Esophagus muscularis mucosa (tissue), 4 donors: ENCODE measurements around the gene DIP2C. TPM values are rescaled to one million over a fixed set of nuclear protein-coding genes. Genes with fewer than 3 reads are reported as not detected.

Experiments
- DNase-seq: peaks from one replicate; pipeline ENCODE4 v3.0.0-alpha.2; 2017; ENCODE audit errors: extremely low spot score
- H3K27ac ChIP-seq, 4 donors: fragments of 200-600 bp; sonication (generic); replicated peaks in 1 of 4; 1 replicate in 3 of 4; 2 replicates in 1 of 4; pipeline ENCODE4 v1.5.1; 2016 to 2019; ENCODE audit warnings: mild to moderate bottlenecking in 1 of 4
- H3K27me3 ChIP-seq, 4 donors: fragments of 200-600 bp; sonication (generic); one replicate each; pipeline versions ENCODE4 v1.5.1 to v1.6.0; 2016 to 2019
- H3K36me3 ChIP-seq, 4 donors: fragments of 200-600 bp; sonication (generic); one replicate each; pipeline ENCODE4 v1.5.1; 2016 to 2019
- H3K4me1 ChIP-seq, 4 donors: fragments of 200-600 bp; sonication (generic); one replicate each; pipeline ENCODE4 v1.5.1; 2016 to 2019
- H3K4me3 ChIP-seq, 4 donors: fragments of 200-600 bp; sonication (generic); 1 replicate in 2 of 4; 2 replicates in 2 of 4; pipeline ENCODE4 v1.5.1; 2016 to 2019; ENCODE audit warnings: mild to moderate bottlenecking in 4 of 4, moderate library complexity in 1 of 4
- H3K9me3 ChIP-seq, 4 donors: fragments of 200-600 bp; sonication (generic); 1 replicate in 3 of 4; 2 replicates in 1 of 4; pipeline ENCODE4 v1.5.1; 2016 to 2019
- CTCF ChIP-seq, 3 experiments: fragments of 200-600 bp in 2 of 3; fragments of 450-650 bp in 1 of 3; sonication (generic) in 2 of 3; IDR thresholded peaks; one replicate each; pipeline ENCODE4 v1.5.1; 2017 to 2019; ENCODE audit warnings: antibody characterized with exemption in 3 of 3, mild to moderate bottlenecking in 2 of 3, moderate library complexity in 1 of 3
- EP300 ChIP-seq: sonication (generic); formaldehyde crosslinking; IDR thresholded peaks from one replicate; pipeline ENCODE4 v1.6.1; 2017; ENCODE audit warnings: antibody characterized with exemption
- POLR2A ChIP-seq: fragments of 450-650 bp; IDR thresholded peaks from one replicate; pipeline ENCODE4 v1.6.1; 2017; ENCODE audit warnings: antibody characterized with exemption, moderate library complexity, mild to moderate bottlenecking, low read depth
- POLR2AphosphoS5 ChIP-seq, 2 donors: sonication (generic); formaldehyde crosslinking; IDR thresholded peaks; one replicate each; pipeline ENCODE4 v1.6.1; 2017; ENCODE audit warnings: antibody characterized with exemption in 2 of 2
- WGBS: methylation state at CpG from one replicate; pipeline ENCODE4 v1.1.5; 2018; 5-methylcytosine and 5-hydroxymethylcytosine counted together
- intact Hi-C: fragments of 100-400 bp; cut with DNase I; formaldehyde crosslinking; loops from one replicate; pipeline ENCODE4 v1.15.1; 2023
- total RNA-seq, 4 donors: library from RNA; depleted of rRNA; stranded (reverse); fragments of >200 nt; gene quantifications; one replicate each; pipeline versions ENCODE4 v1.1.0 to v1.2.1, GENCODE V29; 2016

The DIP2C gene
- total RNA-seq, 4 donors from 2014 or later: 38.6 to 66.4 (median 55.7) TPM

GRCh38 chr10:729213-729612 lies 39.7 kb upstream of the DIP2C start:
- H3K27me3 ChIP-seq: peaks cover 0 to 8% (median 0%) of the 10 kb centered on the region in 4 donors
- H3K4me1 ChIP-seq: peaks cover 0 to 4% (median 0%) of the 10 kb centered on the region in 4 donors
- intact Hi-C loops: no loop called here
- H3K4me3 ChIP-seq: no peak overlapping the region
- no peaks in the 10 kb centered on the region for H3K36me3 ChIP-seq
- WGBS: 88% methylated on average over 8 of the region's 8 CpGs
- H3K9me3 ChIP-seq: no peaks in the 10 kb centered on the region
- no peak for DNase-seq
- TF ChIP-seq CTCF (IDR thresholded peaks at IDR 0.05) (no peak), EP300 (no peak), POLR2A (no peak), POLR2AphosphoS5 (IDR thresholded peaks at IDR 0.05) (no peak)
- no peak overlapping the region for H3K27ac ChIP-seq

- intact Hi-C loops: no loop called here
- peaks cover 0 to 8% (median 0%) of the 10 kb centered on the region in 4 donors for H3K27me3 ChIP-seq
- H3K36me3 ChIP-seq: no peaks in the 10 kb centered on the region
- no peak for TF ChIP-seq POLR2A
- no peak for TF ChIP-seq CTCF (IDR thresholded peaks at IDR 0.05)
- TF ChIP-seq EP300: no peak
- no peak for TF ChIP-seq POLR2AphosphoS5 (IDR thresholded peaks at IDR 0.05)
- WGBS: 78% methylated on average over 8 of the region's 8 CpGs
- peaks cover 0 to 4% (median 0%) of the 10 kb centered on the region in 4 donors for H3K4me1 ChIP-seq
- no peaks in the 10 kb centered on the region for H3K9me3 ChIP-seq
- H3K27ac ChIP-seq: no peak overlapping the region
- H3K4me3 ChIP-seq: no peak overlapping the region
- no peak for DNase-seq
Measured at GRCh38 chr10:728603-729002, 39.1 kb upstream of the DIP2C start.

GRCh38 chr10:727162-727790 lies 37.8 kb upstream of the DIP2C start:
- intact Hi-C loops: no loop called here
- H3K27me3 ChIP-seq: peaks cover 0 to 8% (median 0%) of the 10 kb centered on the region in 4 donors
- no peaks in the 10 kb centered on the region for H3K9me3 ChIP-seq
- H3K4me1 ChIP-seq: peaks cover 0 to 4% (median 0%) of the 10 kb centered on the region in 4 donors
- no peaks in the 10 kb centered on the region for H3K36me3 ChIP-seq
- DNase-seq: peak; percentile 85
- no peak overlapping the region for H3K4me3 ChIP-seq
- TF ChIP-seq CTCF (IDR thresholded peaks at IDR 0.05) (no peak), POLR2A (no peak), POLR2AphosphoS5 (IDR thresholded peaks at IDR 0.05) (no peak), EP300 (no peak)
- WGBS: 68% methylated on average over 15 of the region's 15 CpGs
- H3K27ac ChIP-seq: no peak overlapping the region

GRCh38 chr10:725786-726185 lies 36.3 kb upstream of the DIP2C start:
- TF ChIP-seq POLR2AphosphoS5 (IDR thresholded peaks at IDR 0.05) (no peak), CTCF (IDR thresholded peaks at IDR 0.05) (no peak), EP300 (no peak), POLR2A (no peak)
- peaks cover 0 to 4% (median 0%) of the 10 kb centered on the region in 4 donors for H3K4me1 ChIP-seq

More at GRCh38 chr10:725786-726185, 36.3 kb upstream of the DIP2C start:
- H3K36me3 ChIP-seq: no peaks in the 10 kb centered on the region
- no peak overlapping the region for H3K27ac ChIP-seq
- 58% methylated on average over 10 of the region's 11 CpGs for WGBS
- no peak overlapping the region for H3K4me3 ChIP-seq
- no peaks in the 10 kb centered on the region for H3K9me3 ChIP-seq
- peaks cover 0 to 4% (median 0%) of the 10 kb centered on the region in 4 donors for H3K27me3 ChIP-seq
- intact Hi-C loops: no loop called here
- DNase-seq: no peak
